HCT116 (cell line): Measurements from ENCODE around the gene ACP6. TPM values are rescaled to one million over a fixed set of nuclear protein-coding genes. Genes with fewer than 3 reads are reported as not detected.
A peak's percentile ranks its signal among the peaks of the same experiment; 100 is the strongest.

Experiments
- ATAC-seq: fragments of 200-7000 bp; cut with Tn5 transposase; 2 replicates; pipeline ENCODE4 v1.9.1; 2020; ENCODE audit warnings: mild to moderate bottlenecking, moderate library complexity
- BruUV-seq: library from RNA; stranded (reverse); fragments of 400-500 nt; replicated peaks from 2 replicates; lab custom pipeline; 2021; lab: Mats Ljungman, UMichigan
- CTCF ChIA-PET: fragments of 300-600 bp; sonication (Branson Sonifier 250); formaldehyde crosslinking; loops from one replicate; lab custom pipeline; 2021; ENCODE audit warnings: antibody characterized with exemption; lab: Charles Lee
- POLR2A ChIA-PET: fragments of 300-600, 350-600 bp; sonication (Branson Sonifier 250); formaldehyde crosslinking; loops from one replicate; lab custom pipeline; 2021; ENCODE audit warnings: antibody characterized with exemption; lab: Charles Lee
- RAD21 ChIA-PET, 2 experiments: fragments of 300-600 bp; sonication (Branson Sonifier 250); formaldehyde crosslinking; loops; one replicate each; lab custom pipeline; 2023; ENCODE audit warnings: low total read pairs in 2 of 2; ENCODE audit not compliant: uncharacterized antibody in 2 of 2, unreplicated experiment in 2 of 2, low non-redundant PET in 1 of 2; lab: Charles Lee
- DNase-seq: peaks from one replicate; pipeline ENCODE4 v3.0.0-alpha.2; 2010; ENCODE audit warnings: low read depth, low spot score
- H2AFZ ChIP-seq: fragments of 200-600 bp; shearing (Covaris generic), sonication (generic); 2 replicates; pipeline ENCODE4 v1.6.1; 2017; ENCODE audit warnings: low read depth, mixed run types, mixed read lengths, antibody characterized with exemption, low read length; ENCODE audit not compliant: poor library complexity, severe bottlenecking
- H3K27ac ChIP-seq: 2 replicates; pipeline ENCODE4 v1.5.1; 2012; ENCODE audit warnings: low read depth, low read length
- H3K27me3 ChIP-seq: fragments of 200-600 bp; sonication (generic); 2 replicates; pipeline ENCODE4 v1.6.1; 2016; ENCODE audit warnings: mixed run types, low read length, mixed read lengths; ENCODE audit not compliant: insufficient read depth
- H3K36me3 ChIP-seq, 2 experiments: fragments of 200-500 bp in 1 of 2; fragments of 200-600 bp in 1 of 2; sonication (Bioruptor generic) in 1 of 2; sonication (generic) in 1 of 2; 2 replicates each; pipeline versions ENCODE4 v1.5.1 to v1.6.1; 2014 to 2016; ENCODE audit warnings: low read length in 2 of 2, inconsistent platforms in 1 of 2, mixed read lengths in 1 of 2, mixed run types in 1 of 2; ENCODE audit not compliant: insufficient read depth in 2 of 2, control insufficient read depth in 1 of 2
- H3K4me1 ChIP-seq, 2 experiments: fragments of 200-600 bp in 1 of 2; sonication (generic) in 1 of 2; 2 replicates each; pipeline versions ENCODE4 v1.5.1 to v1.6.1; 2012 to 2017; ENCODE audit warnings: low read length in 2 of 2, inconsistent platforms in 1 of 2, mild to moderate bottlenecking in 1 of 2, mixed read lengths in 1 of 2, mixed run types in 1 of 2, moderate library complexity in 1 of 2; ENCODE audit not compliant: insufficient read depth in 2 of 2, control insufficient read depth in 1 of 2
- H3K4me2 ChIP-seq: fragments of 200-600 bp; sonication (generic); 2 replicates; pipeline ENCODE4 v1.6.1; 2017; ENCODE audit warnings: mixed run types, low read length, mixed read lengths
- H3K4me3 ChIP-seq, 2 experiments: fragments of 200-600 bp in 1 of 2; sonication (generic) in 1 of 2; replicated peaks in 1 of 2; 2 replicates each; pipeline ENCODE4 v1.5.1; 2011 to 2016; ENCODE audit warnings: low read length in 2 of 2, control low read depth in 1 of 2, low read depth in 1 of 2, mild to moderate bottlenecking in 1 of 2, mixed read lengths in 1 of 2, mixed run types in 1 of 2
- H3K79me2 ChIP-seq: fragments of 200-600 bp; sonication (generic); 2 replicates; pipeline ENCODE4 v1.6.1; 2017; ENCODE audit warnings: mild to moderate bottlenecking, mixed run types, low read length, moderate library complexity, mixed read lengths; ENCODE audit not compliant: insufficient read depth
- H3K9ac ChIP-seq: fragments of 200-600 bp; sonication (generic); 2 replicates; pipeline ENCODE4 v1.6.1; 2016; ENCODE audit warnings: low read length, mixed read lengths
- H3K9me2 ChIP-seq: fragments of 200-600 bp; sonication (generic), shearing (Covaris generic); 2 replicates; pipeline ENCODE4 v1.6.1; 2017; ENCODE audit warnings: mixed run types, mild to moderate bottlenecking, moderate library complexity; ENCODE audit not compliant: insufficient read depth
- H3K9me3 ChIP-seq, 2 experiments: fragments of 200-500 bp in 1 of 2; fragments of 200-600 bp in 1 of 2; sonication (Bioruptor generic) in 1 of 2; sonication (generic) in 1 of 2; 2 replicates each; pipeline ENCODE4 v1.6.1; 2014 to 2017; ENCODE audit warnings: low read length in 2 of 2, mixed read lengths in 2 of 2, inconsistent platforms in 1 of 2, low read depth in 1 of 2, mild to moderate bottlenecking in 1 of 2, mixed run types in 1 of 2, moderate library complexity in 1 of 2; ENCODE audit not compliant: control insufficient read depth in 1 of 2, insufficient read depth in 1 of 2
- H4K20me1 ChIP-seq: fragments of 200-600 bp; sonication (generic), shearing (Covaris generic); 2 replicates; pipeline ENCODE4 v1.6.1; 2017; ENCODE audit warnings: mixed run types, mild to moderate bottlenecking, moderate library complexity; ENCODE audit not compliant: insufficient read depth
- CBX3 ChIP-seq: IDR thresholded peaks from 2 replicates; pipeline ENCODE4 v1.6.1; 2012; ENCODE audit warnings: low read depth
- CEBPB ChIP-seq: IDR thresholded peaks from 2 replicates; pipeline ENCODE4 v1.6.1; 2012; ENCODE audit warnings: low read depth
- EGR1 ChIP-seq: IDR thresholded peaks from 2 replicates; pipeline ENCODE4 v1.6.1; 2012; ENCODE audit warnings: low read depth
- ELF1 ChIP-seq: IDR thresholded peaks from 2 replicates; pipeline ENCODE4 v1.6.1; 2012; ENCODE audit warnings: low read depth, borderline replicate concordance
- EZH2 ChIP-seq: fragments of 200-600 bp; sonication (generic); IDR thresholded peaks from 2 replicates; pipeline ENCODE4 v1.6.1; 2017; ENCODE audit warnings: antibody characterized with exemption, mixed run types
- EZH2phosphoT487 ChIP-seq: fragments of 200-600 bp; IDR thresholded peaks from 2 replicates; pipeline ENCODE4 v1.6.1; 2018; ENCODE audit warnings: antibody characterized with exemption, borderline replicate concordance
- FOSL1 ChIP-seq: IDR thresholded peaks from 2 replicates; pipeline ENCODE4 v1.6.1; 2012; ENCODE audit warnings: low read depth
- JUND ChIP-seq: IDR thresholded peaks from 2 replicates; pipeline ENCODE4 v1.6.1; 2012
- POLR2A ChIP-seq: IDR thresholded peaks from 2 replicates; pipeline ENCODE4 v1.7.0; 2011; ENCODE audit warnings: borderline replicate concordance; ENCODE audit not compliant: insufficient read depth, insufficient read length; ENCODE audit errors: extremely low read depth
- RAD21 ChIP-seq: IDR thresholded peaks from 2 replicates; pipeline ENCODE4 v1.6.1; 2012; ENCODE audit warnings: low read depth, mild to moderate bottlenecking
- SIN3A ChIP-seq: IDR thresholded peaks from 2 replicates; pipeline ENCODE4 v1.6.1; 2012; ENCODE audit warnings: low read depth
- SRF ChIP-seq: IDR thresholded peaks from 2 replicates; pipeline ENCODE4 v1.6.1; 2012; ENCODE audit warnings: low read depth
- TCF7L2 ChIP-seq: IDR thresholded peaks from 2 replicates; pipeline ENCODE4 v1.7.0; 2011; ENCODE audit warnings: borderline replicate concordance, inconsistent platforms; ENCODE audit not compliant: insufficient read depth, insufficient read length; ENCODE audit errors: extremely low read depth
- YY1 ChIP-seq: IDR thresholded peaks from 2 replicates; pipeline ENCODE4 v1.6.1; 2011; ENCODE audit warnings: low read length, low read depth, moderate library complexity, mild to moderate bottlenecking; ENCODE audit not compliant: insufficient replicate concordance; ENCODE audit errors: extremely low read depth
- ZFX ChIP-seq: fragments of 450-650 bp; IDR thresholded peaks from 2 replicates; pipeline ENCODE4 v1.6.1; 2017
- intact Hi-C: fragments of 100-400 bp; cut with micrococcal nuclease; formaldehyde crosslinking; loops from 2 replicates; pipeline ENCODE4 v1.10.0; 2022
- total RNA-seq: library from RNA; stranded (reverse); gene quantifications from one replicate; pipeline ENCODE4 v1.2.1, GENCODE V29; 2021; ENCODE audit not compliant: unreplicated experiment
- TF ChIP-seq, protein P1 (sequence below): IDR thresholded peaks from 2 replicates; pipeline ENCODE4 v1.6.1; 2011; ENCODE audit warnings: mild to moderate bottlenecking, low read length, moderate library complexity; ENCODE audit not compliant: insufficient replicate concordance; ENCODE audit errors: extremely low read depth
- TF ChIP-seq, protein P2 (sequence below): IDR thresholded peaks from 2 replicates; pipeline ENCODE4 v1.6.1; 2012
- TF ChIP-seq, protein P3 (sequence below), 3 experiments: fragments of 200-600 bp in 1 of 3; sonication (generic) in 1 of 3; IDR thresholded peaks in 2 of 3; conservative IDR thresholded peaks in 1 of 3; 2 replicates each; pipeline ENCODE4 v1.5.1; 2012 to 2017; ENCODE audit warnings: low read depth in 2 of 3, low read length in 2 of 3, antibody characterized with exemption in 1 of 3, borderline replicate concordance in 1 of 3, control low read depth in 1 of 3, mild to moderate bottlenecking in 1 of 3, mixed read lengths in 1 of 3, mixed run types in 1 of 3, moderate library complexity in 1 of 3; ENCODE audit not compliant: insufficient read depth in 1 of 3
- TF ChIP-seq, protein P4 (sequence below): IDR thresholded peaks from 2 replicates; pipeline ENCODE4 v1.6.1; 2012

Gene ACP6
- total RNA-seq, 1 experiment from 2014 or later, result 26.4 TPM

DNA sequence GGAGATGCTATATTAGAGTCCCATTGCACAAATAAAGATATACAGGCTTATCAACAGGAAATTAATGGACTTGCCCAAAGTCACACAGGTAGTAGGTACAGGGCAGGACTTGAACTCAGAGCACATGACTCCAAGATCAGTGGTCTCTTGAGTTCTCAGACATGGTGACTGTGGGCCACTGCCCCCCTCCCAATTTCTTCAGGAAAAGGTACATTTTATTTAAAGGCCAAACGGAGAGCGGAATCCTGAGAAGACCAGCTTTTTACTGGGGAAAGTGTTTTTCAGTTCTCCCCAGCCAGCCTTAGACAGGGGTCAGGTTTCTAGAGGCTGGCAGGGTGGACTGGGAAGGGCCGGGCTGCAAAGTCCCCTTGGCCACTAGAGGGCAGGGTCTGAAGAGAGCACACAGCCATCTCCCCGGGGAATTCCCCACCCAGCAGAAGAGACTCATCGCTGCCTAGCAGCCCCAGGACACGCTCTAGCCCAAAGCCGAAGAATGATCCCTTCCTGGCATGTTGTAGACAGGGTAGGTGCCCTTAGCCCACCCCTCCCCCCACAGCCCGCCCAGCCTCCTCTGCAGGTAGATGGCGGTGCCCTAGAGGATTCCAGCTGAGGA, 29.7 kb downstream of the ACP6 start:
- TF ChIP-seq CBX3, result no peak
- TF ChIP-seq SRF, result no peak
- TF ChIP-seq TCF7L2, result no peak
- 0 out of 2 replicates have a peak, but pooled peaks have one; percentile 6 for TF ChIP-seq FOSL1
- TF ChIP-seq, protein P1, sequence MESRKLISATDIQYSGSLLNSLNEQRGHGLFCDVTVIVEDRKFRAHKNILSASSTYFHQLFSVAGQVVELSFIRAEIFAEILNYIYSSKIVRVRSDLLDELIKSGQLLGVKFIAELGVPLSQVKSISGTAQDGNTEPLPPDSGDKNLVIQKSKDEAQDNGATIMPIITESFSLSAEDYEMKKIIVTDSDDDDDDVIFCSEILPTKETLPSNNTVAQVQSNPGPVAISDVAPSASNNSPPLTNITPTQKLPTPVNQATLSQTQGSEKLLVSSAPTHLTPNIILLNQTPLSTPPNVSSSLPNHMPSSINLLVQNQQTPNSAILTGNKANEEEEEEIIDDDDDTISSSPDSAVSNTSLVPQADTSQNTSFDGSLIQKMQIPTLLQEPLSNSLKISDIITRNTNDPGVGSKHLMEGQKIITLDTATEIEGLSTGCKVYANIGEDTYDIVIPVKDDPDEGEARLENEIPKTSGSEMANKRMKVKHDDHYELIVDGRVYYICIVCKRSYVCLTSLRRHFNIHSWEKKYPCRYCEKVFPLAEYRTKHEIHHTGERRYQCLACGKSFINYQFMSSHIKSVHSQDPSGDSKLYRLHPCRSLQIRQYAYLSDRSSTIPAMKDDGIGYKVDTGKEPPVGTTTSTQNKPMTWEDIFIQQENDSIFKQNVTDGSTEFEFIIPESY, result no peak
- TF ChIP-seq, protein P2, sequence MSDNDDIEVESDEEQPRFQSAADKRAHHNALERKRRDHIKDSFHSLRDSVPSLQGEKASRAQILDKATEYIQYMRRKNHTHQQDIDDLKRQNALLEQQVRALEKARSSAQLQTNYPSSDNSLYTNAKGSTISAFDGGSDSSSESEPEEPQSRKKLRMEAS, result no peak
- TF ChIP-seq ELF1, result no peak
- no peak for TF ChIP-seq EGR1
- TF ChIP-seq, protein P3, sequence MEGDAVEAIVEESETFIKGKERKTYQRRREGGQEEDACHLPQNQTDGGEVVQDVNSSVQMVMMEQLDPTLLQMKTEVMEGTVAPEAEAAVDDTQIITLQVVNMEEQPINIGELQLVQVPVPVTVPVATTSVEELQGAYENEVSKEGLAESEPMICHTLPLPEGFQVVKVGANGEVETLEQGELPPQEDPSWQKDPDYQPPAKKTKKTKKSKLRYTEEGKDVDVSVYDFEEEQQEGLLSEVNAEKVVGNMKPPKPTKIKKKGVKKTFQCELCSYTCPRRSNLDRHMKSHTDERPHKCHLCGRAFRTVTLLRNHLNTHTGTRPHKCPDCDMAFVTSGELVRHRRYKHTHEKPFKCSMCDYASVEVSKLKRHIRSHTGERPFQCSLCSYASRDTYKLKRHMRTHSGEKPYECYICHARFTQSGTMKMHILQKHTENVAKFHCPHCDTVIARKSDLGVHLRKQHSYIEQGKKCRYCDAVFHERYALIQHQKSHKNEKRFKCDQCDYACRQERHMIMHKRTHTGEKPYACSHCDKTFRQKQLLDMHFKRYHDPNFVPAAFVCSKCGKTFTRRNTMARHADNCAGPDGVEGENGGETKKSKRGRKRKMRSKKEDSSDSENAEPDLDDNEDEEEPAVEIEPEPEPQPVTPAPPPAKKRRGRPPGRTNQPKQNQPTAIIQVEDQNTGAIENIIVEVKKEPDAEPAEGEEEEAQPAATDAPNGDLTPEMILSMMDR (IDR thresholded peaks at IDR 0.05 in 2 of 3, conservative IDR thresholded peaks at IDR 0.05 in 1 of 3; ENCODE audit: borderline replicate concordance in 1 of 3, insufficient read depth in 1 of 3, low read depth in 2 of 3, low read length in 2 of 3), result peak; percentile 58 to 96 (median 84)
- TF ChIP-seq SIN3A, result no peak
- TF ChIP-seq RAD21, result peak; percentile 50; the same call in 1 of the 2 replicates
- TF ChIP-seq YY1, result no peak
- no peak for TF ChIP-seq CEBPB
- TF ChIP-seq POLR2A, result no peak
- TF ChIP-seq EZH2phosphoT487, result no peak
- TF ChIP-seq JUND, result no peak
- no peak for TF ChIP-seq ZFX
- TF ChIP-seq, protein P4, sequence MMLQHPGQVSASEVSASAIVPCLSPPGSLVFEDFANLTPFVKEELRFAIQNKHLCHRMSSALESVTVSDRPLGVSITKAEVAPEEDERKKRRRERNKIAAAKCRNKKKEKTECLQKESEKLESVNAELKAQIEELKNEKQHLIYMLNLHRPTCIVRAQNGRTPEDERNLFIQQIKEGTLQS, result no peak
- TF ChIP-seq EZH2, result no peak
- peak overlapping the region; percentile 47 for H3K4me2 ChIP-seq
- H3K9me2 ChIP-seq, result no peaks in the 10 kb centered on the region
- H2AFZ ChIP-seq, result no peak overlapping the region
- no peak overlapping the region for H3K4me3 ChIP-seq
- H3K9me3 ChIP-seq, result no peaks in the 10 kb centered on the region
- H3K27me3 ChIP-seq, result no peaks in the 10 kb centered on the region
- intact Hi-C loops, result loop anchor here (1.0 to 5.0 kb wide), 3 partner anchors 62 to 368 kb away; no protein-coding TSS in a partner anchor
- DNase-seq (peak; percentile 44), ATAC-seq (peak; percentile 99)
- no TSS peak for BruUV-seq
- H3K9ac ChIP-seq, result no peak overlapping the region
- RAD21 ChIA-PET, result interaction anchor here in 1 of 2 experiments (0.7 kb wide), 1 partner anchor 132 kb away, joined by 4 read pairs; no protein-coding TSS in a partner anchor
- CTCF ChIA-PET, result interaction anchor here (1.0 to 3.1 kb wide), 6 partner anchors 8 to 252 kb away, joined by 3 to 14 read pairs (median 4); no protein-coding TSS in a partner anchor
- no peak overlapping the region for H3K27ac ChIP-seq
- no peaks in the 10 kb centered on the region for H4K20me1 ChIP-seq
- peaks cover 0 to 11% of the 10 kb centered on the region in 2 experiments; a peak in 1 of 4 replicates for H3K4me1 ChIP-seq
- H3K79me2 ChIP-seq, result no peaks in the 10 kb centered on the region
- no peaks in the 10 kb centered on the region for H3K36me3 ChIP-seq
- POLR2A ChIA-PET, result no interaction called here
